ENCODE data around the gene KLHL26. TPM values are rescaled to one million over a fixed set of nuclear protein-coding genes. Genes with fewer than 3 reads are reported as not detected.

The KLHL26 gene
- total and polyA plus RNA-seq, 2 of the 13 experiments (the other 11 are each of a cell fraction or from before 2014, with no cell fraction given) = 1.5 to 1.7 TPM

GRCh38 chr19:18588611-18589379, 48.0 kb upstream of the KLHL26 start, which contains the start of gene REX1BD (continued):
- 0 out of 2 replicates have a peak, but pooled peaks have one; percentile 58 for TF ChIP-seq FUBP1 (CRISPR knock-in tag; IDR thresholded peaks at IDR 0.05; ENCODE audit: borderline replicate concordance)
- TF ChIP-seq ZNF33B (CRISPR knock-in tag; IDR thresholded peaks at IDR 0.05) = peak; percentile 65
- no peak for TF ChIP-seq ZNF18 (CRISPR knock-in tag; IDR thresholded peaks at IDR 0.05; ENCODE audit: insufficient replicate concordance)
- peak; percentile 38; the same call in 1 of the 2 replicates for TF ChIP-seq ZSCAN9 (CRISPR knock-in tag; IDR thresholded peaks at IDR 0.05; ENCODE audit: borderline replicate concordance)
- TF ChIP-seq U2AF2 (IDR thresholded peaks at IDR 0.05; ENCODE audit: low read depth, low read length) = no peak
- 0 out of 2 replicates have a peak, but pooled peaks have one; percentile 35 for TF ChIP-seq RCOR2 (CRISPR knock-in tag; IDR thresholded peaks at IDR 0.05)
- TF ChIP-seq NFE2L2 (IDR thresholded peaks at IDR 0.05; ENCODE audit: low read length) = no peak
- peak; percentile 90 for TF ChIP-seq ZFP91 (CRISPR knock-in tag; IDR thresholded peaks at IDR 0.05; ENCODE audit: borderline replicate concordance)
- no peak for TF ChIP-seq NFAT5 (CRISPR knock-in tag; IDR thresholded peaks at IDR 0.05)
- peak; percentile 30; the same call in 1 of the 2 replicates for TF ChIP-seq ATF5 (CRISPR knock-in tag; IDR thresholded peaks at IDR 0.05; ENCODE audit: low read depth)
- peak; percentile 63 for TF ChIP-seq U2AF1 (optimal IDR thresholded peaks at IDR 0.05; ENCODE audit: low read depth, low read length)
- 0 out of 2 replicates have a peak, but pooled peaks have one; percentile 33 for TF ChIP-seq ZNF484 (CRISPR knock-in tag; IDR thresholded peaks at IDR 0.05; ENCODE audit: borderline replicate concordance, low read depth)
- peak; percentile 53; the same call in 1 of the 2 replicates for TF ChIP-seq EED (CRISPR knock-in tag; IDR thresholded peaks at IDR 0.05)
- peak; percentile 54; the same call in 1 of the 2 replicates for TF ChIP-seq AHR (CRISPR knock-in tag; IDR thresholded peaks at IDR 0.05)
- no peak for TF ChIP-seq SMAD9 (CRISPR knock-in tag; IDR thresholded peaks at IDR 0.05)
- peak; percentile 91 for TF ChIP-seq ZBTB7A (CRISPR knock-in tag; IDR thresholded peaks at IDR 0.05)
- TF ChIP-seq FOSL1 (CRISPR knock-in tag; IDR thresholded peaks at IDR 0.05; ENCODE audit: borderline replicate concordance) = no peak
